ENCODE measurements around the gene PTPN7.
"Not testable (repeated sequence)": the region's sequence is repeated elsewhere in the genome, so short reads cannot be mapped to it uniquely, and the experiment has no call there.

PTPN7 gene

DNA sequence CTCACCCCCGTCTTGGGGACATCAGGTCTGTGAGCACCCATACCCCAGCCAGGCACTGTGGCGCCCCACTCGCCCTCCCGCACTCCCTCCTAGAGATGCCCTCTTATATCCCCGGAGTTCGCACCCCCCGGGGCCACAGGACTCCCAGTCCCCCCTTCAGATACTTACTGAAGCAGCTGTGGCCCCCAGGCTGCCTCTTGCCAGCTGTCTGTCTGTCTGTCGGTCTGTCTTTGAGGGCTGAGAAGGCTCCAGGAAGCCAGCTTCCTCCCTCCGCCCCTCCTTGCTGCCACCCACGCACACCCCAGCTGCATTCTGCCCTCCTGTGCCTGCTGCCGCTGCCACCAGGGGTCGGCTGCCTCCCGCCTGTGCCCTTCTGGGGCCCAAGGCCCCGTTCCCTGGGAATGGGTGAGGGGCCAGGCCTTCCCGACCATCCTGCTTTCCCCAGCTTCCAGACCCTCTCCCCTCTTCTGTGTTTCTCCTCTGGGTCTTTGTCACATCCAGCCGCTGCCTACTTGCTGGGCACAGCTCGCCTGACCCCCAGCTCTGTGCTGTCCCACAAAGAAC lies at the start of gene PTPN7:
Gene PTPN7, minus strand, starts transcription at position 226 of the 564 bp plus-strand sequence. CDS start 1,200 bp downstream, outside the sequence.
- DNase-seq: peak; percentile 82

DNA sequence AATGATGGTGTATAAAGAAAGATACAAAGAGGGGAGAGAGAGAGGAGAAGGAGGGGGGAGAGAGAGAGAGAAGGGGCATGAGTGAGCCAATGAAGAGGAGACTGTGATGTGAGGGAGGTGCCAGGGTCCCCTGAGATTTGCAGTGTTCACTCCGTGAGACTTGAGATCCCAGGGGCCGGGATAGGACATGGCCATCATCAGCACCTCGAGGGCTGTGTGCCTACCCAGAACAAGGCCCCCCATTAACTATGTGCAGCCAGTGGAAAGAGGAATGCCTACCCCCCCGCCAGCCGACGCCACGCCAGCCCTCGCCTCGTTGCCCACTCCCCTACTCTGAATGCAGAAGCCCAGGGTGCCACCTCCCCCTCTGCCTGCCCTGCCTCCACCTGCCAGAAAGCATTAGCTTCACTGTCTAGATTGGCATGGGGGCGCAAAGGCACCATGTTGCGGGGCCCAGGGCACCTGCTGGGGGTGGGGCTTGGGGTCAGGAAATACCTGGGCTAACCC lies 48.0 kb upstream of the PTPN7 start:
- no peak for DNase-seq

DNA sequence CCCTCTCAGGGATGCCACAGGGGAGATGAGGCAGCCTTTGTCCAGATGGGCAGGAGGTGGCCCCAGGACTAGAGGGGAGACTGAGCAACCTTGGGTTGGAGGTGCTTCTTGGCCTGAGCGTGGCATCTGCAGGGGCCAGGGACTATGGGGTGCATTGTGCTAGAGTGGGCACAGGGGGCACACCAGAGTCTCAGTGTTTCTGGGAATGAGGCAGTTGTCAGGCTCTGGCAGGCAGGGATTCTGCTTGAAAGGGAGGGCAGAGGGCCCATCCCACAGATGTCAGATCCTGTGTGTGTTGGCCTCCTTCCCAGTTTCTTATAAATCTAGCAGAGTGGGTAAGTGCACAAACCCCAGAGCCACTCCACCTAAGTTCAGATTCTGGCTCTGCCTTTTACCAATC lies 46.9 kb upstream of the PTPN7 start:
- DNase-seq: no peak

DNA sequence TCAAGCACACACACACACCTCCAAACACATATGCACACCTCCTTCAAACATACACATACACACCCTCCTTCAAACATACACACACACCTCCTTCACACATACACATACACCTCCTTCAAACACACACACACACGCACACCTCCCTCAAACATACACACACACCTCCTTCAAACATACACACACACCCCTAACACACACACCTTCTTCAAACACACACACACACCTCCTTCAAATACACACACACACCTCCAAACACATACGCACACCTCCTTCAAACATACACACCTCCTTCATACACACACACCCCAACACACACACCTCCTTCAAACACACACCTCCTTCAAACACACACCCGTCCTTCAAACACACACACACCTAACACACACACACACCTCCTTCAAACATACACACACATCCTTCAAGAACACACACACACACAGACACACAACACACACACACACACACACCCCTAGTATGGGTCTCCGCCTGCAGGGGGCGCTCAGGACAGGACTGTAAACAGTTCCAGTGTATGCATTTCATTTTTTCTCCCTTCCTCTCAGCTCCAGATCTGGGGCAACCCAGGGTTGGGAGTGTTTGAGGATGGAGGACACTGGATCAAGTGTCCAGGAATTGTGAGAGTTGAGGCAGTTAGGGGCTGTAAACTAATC lies 45.3 kb upstream of the PTPN7 start:
- no peak for DNase-seq

DNA sequence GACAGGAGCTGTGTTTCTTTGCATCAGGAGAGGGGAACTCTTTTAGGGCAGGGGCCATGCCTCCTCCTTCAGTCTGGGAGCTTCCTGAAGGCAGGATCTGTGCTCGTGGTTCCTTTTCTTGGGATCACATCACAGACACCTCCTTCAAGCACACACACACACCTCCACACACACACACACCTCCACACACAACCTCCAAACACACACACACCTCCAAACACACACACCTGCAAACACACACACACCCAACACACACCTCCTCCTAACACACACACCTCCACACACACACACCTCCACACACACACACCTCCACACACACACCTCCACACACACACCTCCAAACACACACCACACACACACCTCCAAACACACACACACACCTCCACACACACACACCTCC lies 43.7 kb upstream of the PTPN7 start:
- DNase-seq: no peak

DNA sequence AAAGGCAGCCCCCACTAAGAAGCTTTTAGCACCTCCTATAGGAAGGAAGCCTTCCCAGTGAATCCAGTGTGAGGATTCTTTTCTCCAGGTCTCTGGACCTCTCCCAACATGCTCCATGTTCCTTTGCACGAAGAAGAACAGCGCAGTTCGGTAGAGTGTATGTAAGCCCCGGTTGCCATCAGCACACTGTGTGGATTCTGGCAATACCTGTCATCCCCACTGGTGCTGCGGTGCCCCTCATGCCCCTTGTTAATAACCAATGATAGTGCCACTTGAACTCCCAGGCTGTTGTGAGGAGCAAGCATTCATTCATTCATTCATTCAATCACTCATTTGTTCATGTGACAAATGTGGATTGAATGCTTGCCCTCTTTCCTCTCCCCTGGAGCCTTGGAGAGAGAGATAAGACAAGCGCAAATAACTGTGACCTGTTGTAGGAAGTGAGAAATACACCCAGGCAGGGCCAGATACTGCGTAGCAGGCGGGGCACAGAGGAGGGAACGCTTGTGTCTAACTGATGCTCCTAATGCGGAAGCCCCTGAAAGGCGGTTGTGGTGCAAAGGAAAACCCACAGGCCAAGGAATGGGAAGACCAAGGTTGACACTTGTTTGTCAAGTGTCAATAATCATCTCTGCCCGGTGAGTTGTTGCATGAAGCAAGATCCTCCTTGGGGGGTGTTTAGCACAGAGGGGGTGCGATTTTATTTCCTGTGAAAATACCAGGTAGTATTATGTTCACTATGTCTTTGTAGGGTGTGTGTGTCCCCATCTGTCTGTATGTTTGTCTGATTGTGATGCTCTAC lies 43.0 kb upstream of the PTPN7 start:
- DNase-seq: peak; percentile 42

DNA sequence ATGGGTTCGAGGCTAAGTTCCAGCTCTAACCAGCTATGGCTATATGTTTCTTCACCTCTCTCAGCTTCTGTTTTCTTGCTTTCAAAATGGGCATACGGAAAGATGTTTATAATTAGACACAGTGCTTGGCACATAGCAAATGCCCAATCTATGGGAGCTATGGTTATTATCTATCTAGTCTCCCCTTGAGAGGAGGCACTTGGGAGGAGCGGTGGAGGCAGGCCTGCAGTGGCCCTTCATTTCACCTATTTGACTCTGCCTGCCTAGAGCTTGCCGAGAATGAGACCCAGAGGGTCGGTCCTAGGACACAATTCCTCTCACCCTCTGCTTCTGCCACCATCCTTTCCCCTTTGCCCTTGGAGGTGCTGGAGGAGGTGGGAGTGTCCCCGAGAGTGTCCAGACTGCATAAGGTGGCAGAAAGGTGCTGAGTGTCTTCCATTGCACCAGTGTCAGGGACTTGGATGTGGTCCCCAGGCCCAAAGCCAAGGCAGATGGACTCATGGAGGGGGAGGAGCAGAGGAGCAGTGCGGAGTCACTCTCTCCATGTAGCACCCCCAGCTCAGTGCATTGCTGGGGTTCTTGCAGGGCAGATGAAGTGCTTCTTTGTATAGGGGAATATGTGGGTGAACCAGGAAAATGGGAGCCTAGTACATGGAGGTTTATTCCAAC lies 42.2 kb upstream of the PTPN7 start:
- DNase-seq: no peak

DNA sequence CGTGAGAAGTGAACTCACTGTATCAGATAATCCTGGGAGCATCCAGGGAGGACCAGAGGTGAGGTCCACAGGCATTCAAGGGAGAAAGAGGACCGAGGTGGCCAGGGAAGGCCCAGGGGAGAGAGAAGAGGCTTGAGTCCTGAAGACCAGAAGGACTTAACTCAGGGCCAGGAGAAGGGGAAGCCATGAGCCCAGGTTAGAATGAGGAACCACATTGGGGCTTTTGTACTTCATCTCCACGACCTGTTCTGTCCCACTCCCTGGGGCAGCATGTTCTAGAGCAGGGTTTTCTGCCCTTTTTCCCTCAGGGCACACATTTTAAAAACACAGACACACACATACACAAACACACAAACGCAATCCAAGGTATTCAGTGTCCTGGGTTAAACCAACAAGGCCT lies 41.6 kb upstream of the PTPN7 start:
- no peak for DNase-seq

DNA sequence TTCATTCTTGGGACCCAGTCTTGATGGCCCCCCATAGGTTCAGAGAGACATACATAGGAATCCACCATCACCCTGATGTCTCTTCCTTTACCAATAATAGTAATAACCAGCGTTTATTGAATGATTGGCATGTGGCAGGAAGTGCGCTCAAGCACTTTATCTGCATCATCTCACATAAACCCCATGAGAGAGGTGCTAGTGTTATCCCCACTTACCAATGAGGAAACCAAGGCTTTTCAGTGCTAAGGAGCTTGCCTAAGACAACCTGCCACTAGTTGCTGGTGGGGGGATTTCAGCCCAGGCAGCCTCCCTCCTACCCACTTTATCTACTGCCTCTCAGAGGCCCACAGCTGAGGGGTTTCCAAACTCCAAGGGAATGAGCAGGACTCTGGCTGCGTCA lies 40.9 kb upstream of the PTPN7 start:
- DNase-seq: peak; percentile 43

DNA sequence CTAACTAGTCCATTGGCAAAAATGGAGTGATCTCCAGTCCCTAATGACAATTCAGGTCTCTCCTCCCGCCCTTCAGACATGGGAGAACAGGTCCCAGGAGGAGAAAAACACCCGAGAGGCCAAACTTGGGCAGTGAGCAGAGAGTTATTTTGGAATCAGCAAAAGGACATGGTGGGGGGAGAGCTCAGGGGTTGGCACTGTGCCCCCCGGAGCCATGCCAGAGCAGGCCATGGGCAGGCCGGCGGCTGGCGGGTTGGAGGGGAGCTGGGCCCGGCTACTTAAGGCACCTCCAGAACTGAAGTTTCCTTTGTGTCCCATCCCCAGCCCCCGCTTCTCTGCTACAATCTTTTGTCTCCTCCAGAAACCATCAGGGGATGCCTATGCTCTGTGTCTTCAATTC lies 40.3 kb upstream of the PTPN7 start:
- no peak for DNase-seq

DNA sequence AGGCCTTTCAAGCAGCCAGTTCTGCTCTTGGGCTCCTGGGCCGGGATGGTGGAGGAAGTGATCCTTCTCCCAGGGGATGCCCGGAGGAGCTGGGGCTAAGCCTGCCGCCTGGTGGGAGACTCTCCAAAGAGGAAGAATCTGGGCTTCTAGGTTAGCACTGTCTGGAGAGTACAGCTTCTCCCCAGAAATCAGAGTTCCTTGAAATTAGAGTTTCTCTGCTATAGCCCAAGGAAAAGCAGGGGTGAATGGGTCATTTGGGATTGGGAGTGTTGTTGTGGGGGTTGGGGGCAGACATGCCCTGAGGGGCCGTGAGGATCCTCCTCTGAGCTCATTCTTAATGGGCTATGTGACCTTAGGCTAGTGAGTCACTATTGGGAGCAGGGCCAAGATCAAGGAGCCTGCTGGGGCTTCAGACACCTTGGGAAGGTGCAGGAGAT lies 39.7 kb upstream of the PTPN7 start:
- DNase-seq: no peak

DNA sequence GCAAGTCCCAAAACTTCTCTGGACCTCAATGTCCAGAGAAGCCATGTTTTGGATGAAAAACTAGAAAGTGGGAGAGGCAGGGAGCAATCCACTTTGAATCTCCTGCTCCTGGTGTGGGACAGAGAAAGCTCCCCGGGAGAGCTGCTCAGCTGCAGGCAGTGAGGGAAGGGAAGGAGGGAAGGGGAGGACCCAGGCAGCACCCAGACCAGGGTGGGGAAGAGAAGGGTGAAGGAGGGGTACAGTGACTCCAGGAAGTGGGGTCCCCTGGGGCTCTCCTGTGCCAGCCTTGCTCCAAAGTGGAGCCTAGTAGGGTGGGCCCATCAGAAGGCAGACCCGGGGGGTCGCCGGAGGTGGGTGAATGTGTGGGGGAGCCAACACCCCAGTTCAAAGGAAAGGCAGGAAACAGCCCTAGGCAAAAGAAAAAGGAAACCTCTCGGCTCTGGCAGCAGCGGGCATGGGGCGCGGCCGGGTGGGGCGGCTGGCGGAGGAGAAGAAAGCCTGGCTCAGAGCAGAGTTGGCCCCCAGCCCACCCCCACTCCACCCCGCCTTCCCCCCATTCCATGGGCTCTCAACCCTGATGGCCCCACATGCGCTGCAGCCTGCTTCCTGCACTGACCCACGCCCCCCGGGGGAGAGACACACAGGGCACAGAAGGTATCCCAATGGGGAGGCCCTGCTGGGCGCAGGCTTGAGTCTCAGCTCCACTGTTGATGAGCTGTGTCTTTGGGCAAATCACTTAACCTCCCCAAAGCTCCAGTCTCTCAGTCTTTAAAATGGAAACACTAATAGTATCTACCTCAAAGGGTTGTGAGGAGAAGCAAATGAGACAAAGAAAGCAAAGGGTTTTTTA lies 38.9 kb upstream of the PTPN7 start:
- DNase-seq: no peak

DNA sequence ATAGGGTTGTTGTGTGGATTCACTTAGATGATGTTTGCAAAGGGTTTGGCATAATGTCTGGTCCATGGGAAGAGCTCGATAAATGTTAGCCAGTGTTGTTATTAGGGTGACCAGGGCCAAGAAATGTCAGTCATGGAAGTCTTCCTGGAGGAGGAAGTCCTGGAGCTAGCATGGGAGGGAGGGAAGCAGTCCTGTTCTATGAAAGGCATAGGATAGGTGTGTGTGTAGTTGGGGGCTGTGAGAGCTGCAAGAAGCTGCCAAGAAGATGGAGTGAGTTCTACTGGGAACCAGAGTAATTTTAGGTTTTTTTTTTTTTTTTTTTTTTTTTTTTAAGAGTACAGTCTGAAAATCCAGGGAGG lies 37.9 kb upstream of the PTPN7 start:
- no peak for DNase-seq

DNA sequence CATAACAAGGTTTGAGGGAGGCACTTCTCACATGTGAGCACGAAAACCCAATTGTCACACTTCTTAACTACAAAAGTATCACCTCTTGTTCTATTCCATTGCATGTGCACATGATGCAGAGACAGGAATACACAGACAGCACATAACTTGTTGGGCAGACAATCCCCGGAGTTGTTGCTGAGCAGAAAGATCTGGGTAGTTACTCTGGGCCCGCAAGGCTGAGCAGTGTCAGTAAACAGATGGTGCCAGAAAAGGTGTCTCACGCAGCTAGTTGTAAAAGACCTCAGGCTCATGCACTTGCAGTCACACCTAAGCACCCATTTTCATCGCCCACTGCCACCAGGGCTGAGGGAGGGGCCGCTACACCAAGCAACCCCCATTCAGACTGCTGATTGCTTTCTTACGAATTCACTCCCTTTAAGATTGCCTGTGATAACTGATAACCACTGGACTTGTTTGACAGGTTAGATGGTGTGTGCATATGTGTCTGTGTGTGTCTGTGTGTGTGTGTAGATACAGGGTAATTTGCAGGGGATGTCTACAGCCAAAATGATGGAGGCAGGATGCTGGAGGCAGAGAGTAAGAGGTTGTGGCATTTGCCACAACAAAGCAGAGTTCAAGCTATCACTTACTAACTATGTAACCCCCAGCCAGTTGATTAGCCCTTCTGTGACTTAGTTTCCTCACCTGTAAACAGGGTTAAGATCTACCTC lies 37.4 kb upstream of the PTPN7 start:
- DNase-seq: peak; percentile 60

DNA sequence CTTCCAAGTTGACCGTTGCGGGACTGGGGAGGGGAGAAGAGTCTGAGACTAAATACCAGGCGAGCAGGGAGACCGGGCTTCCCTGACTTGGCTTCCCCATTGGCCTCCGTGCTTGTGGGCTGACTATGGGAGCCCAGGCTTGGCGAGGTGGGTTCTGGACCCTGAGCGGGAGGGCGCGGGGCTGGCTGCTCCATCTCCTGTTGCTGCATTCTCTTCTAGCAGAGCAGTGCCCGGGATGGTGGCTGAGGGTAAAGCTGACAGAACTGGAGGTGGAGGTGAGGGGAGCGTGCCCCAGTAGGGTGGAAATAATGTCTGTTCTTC lies 33.9 kb upstream of the PTPN7 start:
- DNase-seq: no peak

DNA sequence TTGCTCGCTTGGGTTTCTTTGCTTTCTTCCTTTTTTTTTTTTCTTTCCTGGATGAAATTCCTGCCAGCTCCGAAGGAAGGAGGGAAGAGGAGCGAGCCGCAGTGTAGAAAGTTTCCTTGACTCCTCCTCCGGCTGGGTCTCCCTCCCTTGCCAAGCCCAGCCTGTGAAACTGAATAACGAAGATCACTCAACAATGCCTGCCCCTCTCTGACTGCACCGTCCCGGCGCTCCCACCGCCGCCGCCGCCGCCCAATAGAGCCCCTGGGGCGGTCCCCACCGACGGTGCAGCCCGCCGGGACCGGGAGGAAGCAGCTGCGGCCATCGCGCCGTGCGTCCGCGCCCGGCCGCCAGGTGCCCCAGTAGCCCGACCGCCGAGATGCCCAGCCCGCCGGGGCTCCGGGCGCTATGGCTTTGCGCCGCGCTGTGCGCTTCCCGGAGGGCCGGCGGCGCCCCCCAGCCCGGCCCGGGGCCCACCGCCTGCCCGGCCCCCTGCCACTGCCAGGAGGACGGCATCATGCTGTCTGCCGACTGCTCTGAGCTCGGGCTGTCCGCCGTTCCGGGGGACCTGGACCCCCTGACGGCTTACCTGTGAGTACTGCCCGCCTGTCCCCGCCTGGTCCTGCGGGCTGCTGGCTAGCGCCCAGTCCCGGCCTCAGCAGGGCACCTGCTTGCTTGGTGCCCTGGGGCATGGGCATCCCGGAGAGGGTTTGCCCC lies 33.4 kb upstream of the PTPN7 start, which contains the start of gene LGR6:
Gene LGR6, plus strand, starts transcription at position 186 of the 714 bp plus-strand sequence. Its CDS starts 191 bp downstream, at position 377.
- no peak for DNase-seq

DNA sequence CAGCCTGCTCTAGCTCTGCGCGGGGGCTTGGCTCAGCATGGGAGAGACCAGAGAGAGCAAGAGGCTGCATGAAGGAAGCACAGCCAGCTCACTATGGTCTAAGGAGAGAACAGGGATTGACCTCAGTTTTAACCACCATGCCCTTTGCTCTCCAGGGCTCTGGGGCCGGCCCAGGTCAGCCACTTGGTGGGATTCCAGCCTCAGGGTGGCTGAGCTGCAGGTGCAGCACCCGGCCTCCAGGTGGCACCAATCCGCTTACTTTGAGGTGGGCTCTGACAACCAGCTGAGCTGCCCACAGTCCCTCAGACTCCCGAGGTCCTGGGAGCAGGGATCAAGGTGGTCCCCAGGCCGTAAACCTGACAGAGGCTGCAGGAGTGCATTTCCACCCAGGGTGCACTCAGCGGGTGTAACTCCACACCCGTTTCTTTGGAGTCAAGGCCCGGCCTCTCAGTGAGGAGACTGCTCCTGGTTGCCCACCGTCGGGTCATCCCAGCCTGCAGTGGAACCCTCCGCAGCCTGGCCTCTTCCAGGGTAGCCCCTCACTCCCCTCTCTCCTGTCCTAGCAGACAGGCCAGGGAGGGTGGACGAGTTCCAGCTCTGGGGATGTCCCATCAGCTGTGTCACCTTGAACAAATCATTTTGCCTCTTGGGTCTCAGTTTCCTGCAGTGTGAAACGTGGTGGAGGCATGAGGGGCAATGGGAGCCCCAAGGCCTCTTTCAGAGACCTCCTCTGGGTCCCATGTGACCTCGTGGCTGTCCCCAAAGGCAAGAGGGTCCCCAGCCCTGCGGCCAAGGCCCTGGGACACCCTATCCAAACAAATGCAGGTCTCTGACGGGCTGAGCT lies 32.6 kb upstream of the PTPN7 start:
- DNase-seq: peak; percentile 58

DNA sequence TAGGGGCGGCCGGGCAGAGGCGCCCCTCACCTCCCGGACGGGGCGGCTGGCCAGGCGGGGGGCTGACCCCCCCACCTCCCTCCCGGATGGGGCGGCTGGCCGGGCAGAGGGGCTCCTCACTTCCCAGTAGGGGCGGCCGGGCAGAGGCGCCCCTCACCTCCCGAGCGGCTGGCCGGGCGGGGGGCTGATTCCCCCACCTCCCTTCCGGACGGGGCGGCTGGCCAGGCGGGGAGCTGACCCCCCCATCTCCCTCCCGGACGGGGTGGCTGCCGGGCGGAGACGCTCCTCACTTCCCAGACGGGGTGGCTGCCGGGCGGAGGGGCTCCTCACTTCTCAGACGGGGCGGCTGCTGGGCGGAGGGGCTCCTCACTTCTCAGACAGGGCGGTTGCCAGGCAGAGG lies 31.0 kb upstream of the PTPN7 start:
- DNase-seq: not testable (repeated sequence)

DNA sequence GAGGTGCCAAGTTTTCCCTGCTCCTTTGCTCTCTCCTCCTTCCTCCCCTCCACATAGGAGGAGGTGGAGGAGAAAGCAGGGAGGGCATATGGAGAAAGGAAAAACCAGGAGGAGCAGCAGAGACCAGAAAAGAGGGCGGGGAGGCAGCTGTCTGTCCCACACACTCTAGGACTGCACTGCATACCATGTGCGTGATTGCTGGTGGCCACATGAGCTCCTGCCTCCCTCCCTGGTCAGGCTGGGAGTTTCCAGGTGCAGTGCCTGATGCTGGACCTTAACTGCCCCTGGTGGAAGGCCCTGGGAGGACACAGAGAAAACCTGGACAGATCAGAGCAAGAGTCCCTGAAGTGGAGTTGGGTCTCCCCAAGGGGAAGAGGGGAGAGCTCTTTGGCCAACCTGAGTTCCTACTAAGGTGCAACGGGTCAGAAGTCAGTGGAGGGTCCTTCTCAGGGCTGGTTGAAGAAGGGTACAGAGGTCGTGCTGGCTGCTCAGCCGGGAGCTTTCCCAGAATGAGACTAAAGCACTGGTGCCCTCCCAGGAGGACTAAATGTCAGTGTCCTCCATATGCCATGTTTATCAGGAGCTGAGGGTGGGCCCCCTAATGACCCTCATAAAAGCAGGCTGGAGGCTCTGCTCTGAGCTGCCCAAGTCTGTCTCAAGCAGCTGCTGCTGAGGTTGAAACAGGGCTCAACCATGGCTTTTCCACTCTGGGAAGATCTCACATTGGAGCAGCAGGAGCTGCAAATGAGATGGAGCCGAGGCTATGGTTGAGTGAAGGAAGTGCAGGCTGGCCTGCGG lies 29.7 kb upstream of the PTPN7 start:
- no peak for DNase-seq
